HG02852 (cell line): ENCODE results near the gene NUP43.
"Not testable (repeated sequence)": the region's sequence is repeated elsewhere in the genome, so short reads cannot be mapped to it uniquely, and the experiment has no call there.

ENCODE experiments used
- ATAC-seq: cut with Tn5 transposase; IDR thresholded peaks from one replicate; pipeline ENCODE4 v1.9.1; 2021; ENCODE audit warnings: mild to moderate bottlenecking, moderate library complexity; ENCODE audit not compliant: unreplicated experiment

Gene NUP43

DNA sequence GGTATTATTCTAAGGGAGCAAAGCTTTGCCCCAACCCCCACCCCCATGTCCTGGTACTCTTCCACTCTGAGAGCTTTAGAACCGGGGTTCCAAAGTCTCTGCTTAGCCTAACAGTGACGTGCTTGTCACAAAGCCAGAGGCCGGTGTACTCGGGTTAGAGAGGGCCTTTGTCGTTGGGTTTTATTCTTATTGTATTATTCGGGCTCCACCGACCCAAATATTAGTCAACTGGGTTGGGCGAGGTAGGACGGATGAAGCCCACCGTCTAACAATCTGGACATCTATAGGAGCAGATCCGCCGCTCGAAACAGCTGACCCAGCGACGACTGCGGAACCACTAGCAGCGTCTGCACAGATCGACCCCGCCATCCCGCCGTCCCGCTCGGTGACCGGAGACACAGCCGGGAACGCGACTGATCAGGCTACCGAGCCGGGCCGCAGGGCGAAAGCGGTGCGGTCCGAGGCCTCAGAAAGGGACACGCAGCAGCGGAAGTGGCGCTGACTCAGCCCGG is 2.8 kb upstream of the NUP43 start:
- ATAC-seq = peak; percentile 4

DNA sequence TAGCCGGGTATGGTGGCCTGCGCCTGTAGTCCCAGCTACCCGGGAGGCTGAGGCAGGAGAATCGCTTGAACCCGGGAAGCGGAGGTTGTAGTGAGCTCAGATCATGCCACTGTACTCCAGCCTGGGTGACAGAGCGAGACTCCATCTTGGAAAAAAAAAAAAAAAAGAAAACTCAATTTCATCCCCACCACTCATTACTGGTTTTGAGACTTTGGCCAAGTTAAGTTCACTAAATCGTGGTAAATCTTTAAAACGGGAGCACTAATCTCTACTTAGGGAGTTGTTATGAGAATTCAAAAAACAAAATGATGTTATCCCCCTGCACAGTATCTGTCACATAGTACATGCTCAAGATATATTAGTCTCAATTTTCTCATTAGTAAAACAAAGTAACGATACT is 1.1 kb downstream of the NUP43 start:
- not testable (repeated sequence) for ATAC-seq

DNA sequence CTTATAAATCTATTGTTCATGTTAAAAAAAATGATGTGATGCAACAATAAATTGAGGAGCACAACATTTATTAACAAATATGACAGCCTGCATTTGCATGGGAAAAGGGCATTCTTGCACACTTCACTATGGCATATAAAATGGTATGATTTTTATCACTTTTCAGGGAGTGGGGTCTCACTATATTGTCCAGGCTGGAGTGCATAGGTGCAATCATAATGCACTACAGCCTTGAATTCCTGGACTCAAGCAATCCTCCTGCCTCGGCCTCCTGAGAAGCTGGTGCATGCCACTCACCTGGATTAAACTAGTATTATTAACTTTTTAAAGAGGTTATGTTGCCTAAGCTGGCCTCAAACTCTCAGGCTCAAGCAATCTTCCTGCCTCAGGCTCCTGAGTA is 11.4 kb downstream of the NUP43 start:
- ATAC-seq = no peak

DNA sequence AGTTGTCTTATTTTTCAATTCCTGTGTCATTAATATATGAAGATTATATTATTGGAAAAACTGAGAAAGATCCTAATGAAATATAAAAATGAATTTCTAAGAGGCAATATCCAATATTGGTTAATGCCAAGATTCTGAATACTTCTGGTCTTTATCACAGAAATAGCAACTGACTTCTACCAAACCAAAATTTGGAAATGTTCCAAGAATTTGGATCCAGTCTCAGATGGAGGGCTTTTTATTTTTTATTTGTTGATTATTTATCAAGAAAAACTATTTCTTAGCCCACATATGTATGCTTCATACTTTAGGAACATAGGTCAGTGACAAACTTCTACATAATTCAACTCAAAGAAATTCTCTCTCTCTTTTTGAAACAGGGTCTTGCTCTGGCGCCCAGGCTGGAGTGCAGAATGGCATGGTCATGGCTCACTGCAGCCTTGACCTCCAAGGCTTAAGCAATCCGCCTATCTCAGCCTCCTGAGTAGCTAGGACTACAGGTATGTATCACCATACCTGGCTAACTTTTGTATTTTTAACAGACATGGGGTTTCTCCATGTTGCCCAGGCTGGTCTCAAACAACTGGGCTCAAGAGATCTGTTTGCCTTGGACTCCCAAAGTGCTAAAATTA is 13.1 kb downstream of the NUP43 start:
- ATAC-seq = no peak

DNA sequence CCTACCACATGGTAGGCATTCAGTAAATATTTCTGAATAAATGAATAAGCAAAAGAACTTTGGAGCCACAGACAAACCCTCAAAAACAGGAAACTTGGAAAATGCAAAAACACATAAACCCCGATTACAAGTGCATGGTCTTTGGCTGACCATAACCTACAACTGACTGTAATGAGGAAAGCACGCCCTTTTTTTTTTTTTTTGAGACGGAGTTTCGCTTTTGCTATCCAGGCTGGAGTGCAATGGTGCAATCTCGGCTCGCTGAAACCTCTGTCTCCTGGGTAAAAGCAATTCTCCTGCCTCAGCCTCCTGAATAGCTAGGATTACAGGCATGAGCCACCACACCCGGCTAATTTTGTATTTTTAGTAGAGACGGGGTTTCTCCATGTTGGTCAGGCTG is 16.5 kb downstream of the NUP43 start:
- no peak for ATAC-seq

DNA sequence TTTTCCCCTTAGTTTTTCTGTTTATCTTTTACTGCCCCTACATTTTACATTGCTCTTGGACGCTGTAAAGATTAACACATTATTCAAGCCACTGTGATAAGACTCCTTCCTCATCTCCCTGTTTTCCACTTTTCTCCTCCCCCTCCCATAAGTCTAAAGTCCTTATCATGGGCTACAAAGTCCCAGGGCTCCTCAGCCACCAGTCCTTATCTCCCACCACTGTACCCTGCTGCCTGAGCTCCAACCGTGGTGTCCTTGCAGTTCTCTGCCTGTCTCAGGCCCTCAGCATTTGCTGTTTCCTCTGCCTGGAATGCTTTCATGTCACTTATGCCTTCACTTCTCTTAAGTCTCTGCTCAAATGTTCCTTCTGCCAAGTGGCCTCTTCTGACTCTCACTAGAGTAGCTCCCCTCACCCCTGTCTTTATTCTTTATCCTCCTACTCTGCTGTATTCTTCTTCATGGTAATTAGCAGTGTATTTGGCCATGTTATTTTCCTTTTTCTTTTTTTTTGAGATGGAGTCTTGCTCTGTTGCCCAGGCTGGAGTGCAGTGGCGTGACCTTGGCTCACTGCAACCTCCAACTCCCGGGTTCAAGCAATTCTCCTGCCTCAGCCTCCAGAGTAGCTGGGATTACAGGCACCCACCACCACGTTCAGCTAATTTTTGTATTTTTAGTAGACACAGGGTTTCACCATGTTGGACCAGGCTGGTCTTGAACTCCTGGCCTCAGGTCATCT is 17.7 kb downstream of the NUP43 start:
- ATAC-seq = no peak

DNA sequence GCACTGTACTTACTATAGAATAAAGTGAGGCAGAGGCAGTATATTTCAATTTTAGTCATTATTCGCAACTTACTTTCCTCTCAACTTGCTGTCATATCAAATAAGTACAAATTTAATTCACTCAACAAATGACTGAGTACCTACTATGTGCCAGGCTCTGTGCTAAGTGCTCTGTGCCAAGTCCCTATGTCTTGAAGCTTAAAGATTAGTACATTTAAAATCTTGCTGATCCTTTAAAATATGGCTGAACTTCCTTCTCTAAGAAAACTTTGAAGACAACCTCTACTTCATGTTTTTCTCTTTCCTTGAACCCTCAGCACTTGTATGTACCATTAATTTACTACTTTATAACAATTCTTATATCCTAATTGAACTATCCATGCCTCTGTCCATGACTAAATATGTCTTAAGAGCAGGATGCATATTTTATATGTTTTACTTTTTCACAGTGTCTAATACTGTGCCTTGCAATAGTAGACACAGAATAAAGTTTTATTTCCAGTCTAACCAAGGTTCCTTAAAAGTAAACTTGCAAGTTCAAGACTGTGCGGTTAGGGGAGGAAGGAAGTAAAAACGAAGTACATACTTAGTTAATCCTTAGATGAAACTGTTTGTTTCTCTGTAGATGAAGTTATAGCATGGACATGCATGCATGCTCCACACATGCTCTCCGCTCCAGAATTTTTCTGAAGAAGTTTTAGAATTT is 18.4 kb downstream of the NUP43 start:
- ATAC-seq = no peak

DNA sequence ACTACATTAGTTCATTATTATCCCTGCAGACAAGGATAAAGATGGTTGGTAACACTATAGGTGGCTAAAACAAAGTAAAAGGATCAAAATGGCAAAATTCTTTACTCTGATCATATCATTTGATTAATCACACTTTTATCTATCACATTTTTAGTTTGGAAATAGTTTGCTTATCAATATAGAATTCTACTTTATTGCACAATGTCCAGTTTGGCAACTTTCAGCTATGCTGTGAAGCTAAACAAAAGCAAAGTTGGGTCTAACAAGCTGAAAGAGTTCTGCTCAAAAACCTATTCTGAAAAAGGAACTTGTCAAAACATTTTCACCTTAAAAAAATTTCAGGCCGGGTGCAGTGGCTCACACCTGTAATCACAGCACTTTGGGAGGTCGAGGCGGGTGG is 20.5 kb downstream of the NUP43 start:
- ATAC-seq = no peak

DNA sequence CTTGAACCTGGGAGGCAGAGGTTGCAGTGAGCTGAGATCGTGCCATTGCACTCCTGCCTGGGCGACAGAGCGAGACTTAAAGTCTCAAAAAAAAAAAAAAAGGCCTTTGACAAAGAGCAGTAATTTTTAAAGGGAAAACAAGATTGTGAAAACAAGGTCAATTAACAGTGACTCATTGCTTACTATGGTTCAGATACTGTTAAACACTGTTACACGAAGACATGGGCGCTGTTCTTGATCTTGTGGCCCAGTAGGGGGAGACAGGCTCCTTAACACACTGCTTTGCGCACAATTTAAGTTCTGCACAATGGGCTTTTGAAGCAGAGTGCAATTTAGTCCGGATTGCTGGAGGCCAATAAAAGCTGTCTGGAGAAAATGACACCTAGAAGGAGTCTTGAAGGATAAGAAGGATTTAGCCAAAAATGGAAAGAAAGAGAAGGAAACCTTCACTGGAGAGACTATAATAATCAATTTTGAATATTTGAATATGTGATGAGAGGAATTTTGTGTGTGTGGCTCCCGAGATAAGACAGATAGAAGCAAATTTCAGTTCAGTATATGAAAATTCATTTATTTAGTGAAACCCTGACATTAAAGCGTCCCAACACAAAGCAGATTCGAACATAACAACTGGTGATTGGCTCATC is 22.4 kb downstream of the NUP43 start:
- peak; percentile 68 for ATAC-seq

DNA sequence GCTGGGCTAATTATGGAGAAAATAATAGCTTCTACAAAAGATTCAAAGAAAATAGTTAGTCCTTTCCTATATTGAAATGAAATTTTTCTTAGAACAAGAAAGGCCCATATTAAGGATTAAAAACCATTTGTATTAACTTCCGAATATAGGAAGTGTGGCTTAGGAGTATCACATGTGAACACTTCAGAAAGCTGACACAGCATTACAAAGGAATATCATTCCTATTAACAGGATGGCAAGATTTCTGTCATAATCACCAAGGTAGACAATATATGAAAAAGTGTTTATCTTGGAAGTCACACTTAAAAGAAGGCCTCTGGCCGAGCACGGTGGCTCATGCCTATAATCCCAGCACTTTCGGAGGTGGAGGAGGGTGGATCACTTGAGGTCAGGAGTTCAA is 23.1 kb downstream of the NUP43 start:
- no peak for ATAC-seq

DNA sequence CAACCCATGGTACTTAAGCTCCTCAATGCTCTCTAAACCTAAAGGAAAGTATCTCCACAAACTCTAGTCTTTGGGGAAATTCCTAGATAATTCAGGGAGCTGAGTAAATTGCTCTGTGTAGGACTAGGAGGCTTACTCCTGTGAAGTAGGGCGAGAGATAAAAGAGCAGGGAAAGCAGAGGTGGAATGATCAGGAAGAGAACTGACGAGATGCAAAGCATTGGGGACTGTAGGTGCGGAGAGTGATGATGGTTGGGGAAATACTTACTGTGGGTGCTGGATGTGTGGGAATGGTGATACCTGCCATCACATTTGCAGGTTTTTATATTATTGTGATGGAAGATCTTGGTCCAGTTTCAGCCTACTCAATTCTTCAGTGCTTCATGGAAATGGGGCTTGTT is 26.8 kb downstream of the NUP43 start:
- ATAC-seq = no peak

DNA sequence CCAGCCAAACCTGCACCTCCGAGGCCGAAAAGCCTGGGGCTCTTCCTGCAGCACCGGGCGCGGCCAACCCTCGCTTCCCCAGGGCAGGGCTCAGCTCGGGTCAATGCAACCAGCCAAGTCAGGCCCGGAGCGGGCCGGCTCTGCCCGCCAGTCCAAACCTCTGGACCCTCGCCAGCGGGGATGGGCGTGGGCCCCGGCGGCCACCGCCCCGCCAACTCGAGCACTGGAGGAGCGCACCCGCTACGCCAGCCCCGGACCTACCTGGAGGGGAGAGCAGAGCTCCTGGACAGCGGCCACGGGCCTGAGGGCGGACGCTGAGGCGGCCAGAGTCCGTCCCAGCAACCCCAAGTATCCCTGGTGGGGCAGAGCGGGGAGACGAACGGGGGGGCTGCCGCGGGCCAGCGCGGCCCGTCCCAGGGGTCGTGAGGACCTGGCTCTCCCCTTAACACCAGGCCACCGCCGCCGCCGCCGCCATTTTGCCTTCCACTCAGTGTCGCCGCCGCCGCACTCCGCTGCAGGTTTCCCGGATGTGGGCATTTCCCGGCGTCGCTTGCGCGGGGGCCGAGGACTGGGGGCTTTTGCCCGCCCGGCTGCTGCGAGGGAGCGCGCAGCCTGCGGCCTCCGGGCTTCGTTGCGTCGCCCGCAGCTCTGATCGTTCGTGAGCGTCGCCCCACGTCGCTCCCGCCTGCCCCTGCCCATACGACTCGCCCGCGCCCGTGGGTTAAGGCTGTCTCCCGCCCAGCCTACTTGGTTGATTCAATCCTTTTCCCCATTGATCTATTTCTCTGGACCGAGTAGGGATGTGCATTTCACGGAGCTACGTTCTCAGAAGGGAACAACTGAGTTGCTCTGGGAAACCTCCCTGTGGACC is 28.5 kb downstream of the NUP43 start, which contains the start of gene LATS1:
Gene LATS1, minus strand, starts transcription at position 514 of the 871 bp plus-strand sequence. CDS start 15,975 bp downstream, outside the sequence.
- peak; percentile 91 for ATAC-seq

DNA sequence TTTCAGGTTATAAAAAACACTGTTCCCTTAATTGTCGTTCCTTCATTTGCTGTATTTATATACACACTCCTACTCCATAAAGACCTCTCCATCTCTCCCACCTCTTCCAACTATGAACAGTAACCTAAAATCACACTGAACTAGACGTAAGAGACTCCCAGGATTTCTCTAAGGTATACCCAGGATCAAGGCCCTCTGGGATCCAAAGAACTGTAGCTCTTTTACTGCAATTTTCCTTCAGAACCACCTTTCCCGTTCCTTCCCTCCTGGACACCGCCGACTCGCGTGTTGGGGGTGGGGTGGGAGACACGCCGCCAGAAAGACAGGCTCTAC is 29.1 kb downstream of the NUP43 start:
- no peak for ATAC-seq

DNA sequence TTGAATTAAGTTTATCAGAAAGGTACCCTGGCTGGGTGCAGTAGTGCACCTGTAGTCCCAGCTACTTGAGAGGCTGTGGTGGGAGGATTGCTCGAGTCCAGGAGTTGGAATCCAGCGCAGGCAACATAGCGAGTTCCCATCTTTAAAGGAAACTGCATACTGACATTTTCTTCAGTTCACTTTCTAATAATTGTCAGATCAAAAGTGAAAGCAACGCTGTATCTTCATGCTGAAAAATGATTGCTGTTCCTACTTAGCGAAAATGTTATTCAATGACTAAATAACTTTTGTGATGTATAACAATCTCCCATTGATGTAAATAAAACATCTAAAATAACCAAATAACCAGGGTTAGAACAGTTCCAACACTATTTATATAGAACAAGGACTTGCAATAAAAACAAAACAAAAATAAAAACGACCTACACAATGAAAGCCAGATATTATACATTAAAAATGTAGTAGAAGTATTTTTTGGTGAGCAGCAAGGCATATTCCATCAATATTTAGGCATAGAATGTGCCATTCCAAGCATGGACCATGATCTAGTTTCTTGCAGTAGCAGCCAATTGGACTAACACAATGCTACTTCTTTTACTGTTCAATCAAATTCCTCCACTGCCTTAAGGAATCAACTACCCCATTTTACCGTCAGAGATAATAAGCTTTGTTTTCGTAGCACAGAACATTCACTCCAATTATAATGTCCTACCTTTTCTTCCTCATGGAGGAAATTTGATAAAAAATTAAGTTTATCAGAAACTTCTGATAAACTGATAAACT is 30.0 kb downstream of the NUP43 start:
- no peak for ATAC-seq

DNA sequence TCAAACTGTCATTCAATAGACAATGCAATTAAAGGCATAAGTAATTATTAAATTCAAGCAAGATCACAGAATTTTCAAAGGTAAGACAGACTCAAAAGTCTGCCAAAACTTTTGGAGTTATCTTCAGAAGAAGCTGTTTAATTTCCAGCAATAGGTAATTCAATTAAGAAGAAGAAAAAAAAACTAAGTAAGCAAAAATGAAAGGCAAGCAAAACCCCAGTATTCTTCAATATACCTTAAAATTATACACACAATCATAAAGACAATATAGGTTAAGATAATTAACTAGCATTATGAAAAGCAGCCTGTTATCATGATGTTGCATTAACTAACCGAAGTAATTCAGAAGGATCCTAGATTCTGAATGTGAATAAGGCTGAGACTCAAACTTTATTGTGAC is 31.9 kb downstream of the NUP43 start:
- ATAC-seq = no peak

DNA sequence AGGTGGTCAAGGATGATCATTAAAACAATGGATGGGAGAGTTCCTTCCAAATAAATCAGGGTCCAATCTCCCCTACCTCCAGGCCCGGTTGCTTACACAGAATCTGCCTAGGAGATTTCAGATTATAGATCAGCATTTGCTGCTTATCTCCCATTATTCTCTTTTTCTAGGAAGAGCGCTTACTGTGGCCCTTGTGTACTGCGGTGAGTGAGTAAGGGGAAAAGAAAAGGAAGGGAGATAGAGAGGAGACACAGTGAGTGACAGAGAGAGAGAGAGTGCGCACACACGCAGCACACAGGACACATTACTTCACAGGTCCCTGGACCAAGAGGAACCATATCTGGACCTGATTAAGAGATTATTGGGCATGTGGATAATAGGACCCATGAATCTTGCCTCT is 34.6 kb downstream of the NUP43 start:
- ATAC-seq = no peak

DNA sequence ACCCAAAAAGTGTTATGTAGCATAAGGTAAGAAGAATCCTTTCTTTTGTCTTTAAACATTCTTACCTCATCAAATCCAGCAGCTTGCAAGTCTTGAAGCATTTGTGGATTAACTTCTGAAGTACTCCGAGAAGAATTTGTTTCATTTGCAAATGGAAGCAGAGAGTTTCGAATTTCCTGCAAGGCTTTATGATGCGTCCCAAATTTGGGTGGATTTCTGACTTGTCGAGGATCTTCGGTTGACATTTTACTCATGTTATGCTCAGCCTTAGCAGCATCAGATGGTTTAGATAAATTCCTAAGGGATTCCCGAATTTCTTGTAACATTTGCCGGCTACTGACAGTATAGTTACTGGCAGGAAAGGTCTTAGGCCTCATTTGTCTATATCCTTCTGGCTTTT is 44.6 kb downstream of the NUP43 start:
- no peak for ATAC-seq

DNA sequence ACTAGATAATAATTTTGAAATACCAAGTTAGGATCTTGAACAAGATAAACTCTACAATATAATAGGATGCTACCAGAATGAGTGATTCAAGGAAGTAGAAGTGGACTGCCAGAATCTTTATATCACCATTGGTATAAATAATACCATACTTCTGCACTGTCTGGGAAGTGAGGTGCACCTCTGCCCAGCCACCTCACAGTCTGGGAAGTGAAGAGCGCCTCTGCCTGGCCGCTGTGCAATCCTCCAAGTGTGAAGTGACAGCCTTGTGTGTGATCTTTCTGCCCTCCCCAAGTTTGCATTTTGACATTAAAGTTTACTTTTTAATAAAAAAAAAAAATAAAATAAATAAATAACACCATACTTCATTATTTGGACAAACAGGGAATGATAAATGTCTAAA is 47.2 kb downstream of the NUP43 start:
- no peak for ATAC-seq

DNA sequence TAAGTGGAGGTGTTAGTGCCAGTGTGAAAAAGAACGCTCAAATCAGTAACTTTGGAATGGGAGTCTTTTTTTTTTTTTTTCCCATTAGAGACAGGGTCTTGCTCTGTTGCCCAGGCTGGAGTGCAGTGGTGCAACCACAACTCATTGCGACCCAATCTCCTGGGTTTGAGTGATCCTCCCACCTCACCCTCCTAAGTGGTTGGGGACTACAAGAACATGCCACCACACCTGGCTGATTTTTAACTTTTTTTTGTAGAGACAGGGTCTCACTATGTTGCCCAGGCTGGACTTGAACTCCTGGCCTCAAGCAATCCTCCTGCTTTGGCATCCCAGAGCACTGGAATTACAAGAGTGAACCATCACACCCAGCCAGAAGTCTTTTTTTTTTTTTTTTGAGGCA is 48.2 kb downstream of the NUP43 start:
- no peak for ATAC-seq

DNA sequence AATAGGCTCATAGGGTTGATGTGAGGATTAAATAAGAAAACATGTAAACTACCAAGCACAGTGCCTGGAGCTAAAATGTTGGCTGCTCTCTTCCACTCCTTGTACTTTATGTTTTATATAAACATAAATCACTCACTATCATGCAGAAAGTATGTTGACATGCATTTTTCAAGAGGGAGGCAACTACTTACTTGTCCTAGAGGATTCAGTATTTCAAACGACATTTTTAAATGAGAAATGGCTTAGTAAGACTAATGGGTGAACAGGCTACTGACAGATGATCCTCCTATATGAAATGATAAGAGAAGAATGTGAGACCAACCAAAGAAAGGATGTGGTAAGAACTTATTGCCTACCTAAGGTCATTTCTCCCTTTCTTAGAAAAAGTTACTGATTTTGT is 49.4 kb downstream of the NUP43 start:
- ATAC-seq = no peak
